WTC11 (cell line): ENCODE results near the gene UEVLD. TPM values are rescaled to one million over a fixed set of nuclear protein-coding genes. Genes with fewer than 3 reads are reported as not detected.

Source experiments
- ATAC-seq: fragments of 200-7000 bp; cut with Tn5 transposase; 2 replicates; pipeline ENCODE4 v1.10.0; 2021; ENCODE audit warnings: mild to moderate bottlenecking, moderate library complexity
- CTCF ChIA-PET: fragments of 300-600 bp; sonication (Branson Sonifier 250); formaldehyde crosslinking; loops from one replicate; lab custom pipeline; 2021; ENCODE audit warnings: antibody characterized with exemption; lab: Charles Lee
- POLR2A ChIA-PET: fragments of 350-600 bp; sonication (Branson Sonifier 250); formaldehyde crosslinking; loops from one replicate; lab custom pipeline; 2021; ENCODE audit warnings: antibody characterized with exemption; lab: Charles Lee
- DNase-seq: peaks from one replicate; pipeline ENCODE4 v3.0.0; 2021; ENCODE audit warnings: low spot score
- H3K27ac Mint-ChIP-seq: 2 replicates; pipeline ENCODE4 v1.8.0; 2021; ENCODE audit warnings: mixed read lengths
- H3K27me3 Mint-ChIP-seq: 2 replicates; pipeline ENCODE4 v1.8.0; 2021; ENCODE audit warnings: low read depth, mild to moderate bottlenecking, moderate library complexity, mixed read lengths
- H3K36me3 Mint-ChIP-seq: 2 replicates; pipeline ENCODE4 v1.8.0; 2021; ENCODE audit warnings: mixed read lengths
- H3K4me1 Mint-ChIP-seq: 2 replicates; pipeline ENCODE4 v1.8.0; 2022; ENCODE audit warnings: mixed read lengths
- H3K4me3 Mint-ChIP-seq: 2 replicates; pipeline ENCODE4 v1.8.0; 2021; ENCODE audit warnings: mild to moderate bottlenecking, moderate library complexity, mixed read lengths
- H3K9me3 Mint-ChIP-seq: 2 replicates; pipeline ENCODE4 v1.8.0; 2021; ENCODE audit warnings: mixed read lengths
- CREM ChIP-seq: sonication (generic); formaldehyde crosslinking; IDR thresholded peaks from 2 replicates; pipeline ENCODE4 v1.8.1; 2022; ENCODE audit warnings: mild to moderate bottlenecking, missing genetic modification reagents, moderate library complexity
- E2F1 ChIP-seq: sonication (generic); formaldehyde crosslinking; IDR thresholded peaks from 2 replicates; pipeline ENCODE4 v1.8.0; 2022; ENCODE audit warnings: mild to moderate bottlenecking, missing genetic modification reagents
- E2F4 ChIP-seq: sonication (generic); formaldehyde crosslinking; IDR thresholded peaks from 2 replicates; pipeline ENCODE4 v1.8.1; 2022; ENCODE audit warnings: low read depth, mild to moderate bottlenecking, moderate library complexity, missing genetic modification reagents, borderline replicate concordance
- ETV6 ChIP-seq: sonication (generic); formaldehyde crosslinking; IDR thresholded peaks from 2 replicates; pipeline ENCODE4 v1.8.1; 2022; ENCODE audit warnings: mild to moderate bottlenecking, missing genetic modification reagents
- FOXP1 ChIP-seq: sonication (generic); formaldehyde crosslinking; IDR thresholded peaks from 2 replicates; pipeline ENCODE4 v1.8.0; 2022; ENCODE audit warnings: missing genetic modification reagents, mild to moderate bottlenecking, moderate library complexity, borderline replicate concordance
- GABPB1 ChIP-seq: sonication (generic); formaldehyde crosslinking; IDR thresholded peaks from 2 replicates; pipeline ENCODE4 v1.8.1; 2023; ENCODE audit warnings: mild to moderate bottlenecking, missing genetic modification reagents
- MAX ChIP-seq: sonication (generic); formaldehyde crosslinking; IDR thresholded peaks from 2 replicates; pipeline ENCODE4 v1.8.0; 2022; ENCODE audit warnings: mild to moderate bottlenecking, missing genetic modification reagents
- MYBL2 ChIP-seq: sonication (generic); formaldehyde crosslinking; IDR thresholded peaks from 2 replicates; pipeline ENCODE4 v1.8.1; 2023; ENCODE audit warnings: mild to moderate bottlenecking, moderate library complexity, missing genetic modification reagents
- PRDM15 ChIP-seq: sonication (generic); formaldehyde crosslinking; IDR thresholded peaks from 2 replicates; pipeline ENCODE4 v1.8.0; 2022; ENCODE audit warnings: missing genetic modification reagents
- SP1 ChIP-seq: sonication (generic); formaldehyde crosslinking; conservative IDR thresholded peaks from 2 replicates; pipeline ENCODE4 v1.8.1; 2022; ENCODE audit warnings: missing genetic modification reagents
- TEAD1 ChIP-seq: sonication (generic); formaldehyde crosslinking; IDR thresholded peaks from 2 replicates; pipeline ENCODE4 v1.8.0; 2022; ENCODE audit warnings: mild to moderate bottlenecking, missing genetic modification reagents
- ZNF232 ChIP-seq: sonication (generic); formaldehyde crosslinking; IDR thresholded peaks from 2 replicates; pipeline ENCODE4 v1.8.0; 2022; ENCODE audit warnings: mild to moderate bottlenecking, missing genetic modification reagents
- ZNF317 ChIP-seq: sonication (generic); formaldehyde crosslinking; IDR thresholded peaks from 2 replicates; pipeline ENCODE4 v1.8.1; 2023; ENCODE audit warnings: low read depth, mild to moderate bottlenecking, moderate library complexity, missing genetic modification reagents, borderline replicate concordance
- ZNF416 ChIP-seq: fragments of 250-450 bp; sonication (Bioruptor Pico); IDR thresholded peaks from 2 replicates; pipeline ENCODE4 v1.9.0; 2021; ENCODE audit warnings: mild to moderate bottlenecking, inconsistent platforms
- total RNA-seq: library from RNA; stranded (reverse); gene quantifications from 3 replicates; pipeline ENCODE4 v1.2.3, GENCODE V29; 2021
- TF ChIP-seq, protein P1 (sequence below): sonication (generic); formaldehyde crosslinking; IDR thresholded peaks from 2 replicates; pipeline ENCODE4 v1.8.0; 2023; ENCODE audit warnings: missing genetic modification reagents, mild to moderate bottlenecking, borderline replicate concordance
- TF ChIP-seq, protein P2 (sequence below): fragments of 200-600 bp; IDR thresholded peaks from 2 replicates; pipeline ENCODE4 v1.8.0; 2022; ENCODE audit warnings: antibody characterized with exemption
- TF ChIP-seq, protein P3 (sequence below): sonication (generic); formaldehyde crosslinking; IDR thresholded peaks from 2 replicates; pipeline ENCODE4 v1.8.0; 2022; ENCODE audit warnings: mild to moderate bottlenecking, missing genetic modification reagents
- TF ChIP-seq, protein P4 (sequence below): sonication (generic); formaldehyde crosslinking; IDR thresholded peaks from 2 replicates; pipeline ENCODE4 v1.8.1; 2023; ENCODE audit warnings: mild to moderate bottlenecking, moderate library complexity, missing genetic modification reagents

Gene UEVLD
- total RNA-seq, 1 experiment from 2014 or later = 7.5 TPM

GRCh38 chr11:18526521-18527296, 61.8 kb downstream of the UEVLD start, which contains the start of gene TSG101:
TSG101 (minus strand) TSS chr11:18526942; CDS start chr11:18526816, 126 bp downstream.
- CTCF ChIA-PET = interaction anchor here (0.7 to 1.7 kb wide), 10 partner anchors 13 to 411 kb away, joined by 3 to 7 read pairs (median 4); partner anchors contain the start of gene LDHA
- peak; percentile 94 for ATAC-seq
- peak; percentile 84; the same call in 1 of the 2 replicates for TF ChIP-seq FOXP1
- TF ChIP-seq MAX (CRISPR knock-in tag) = peak; percentile 84; the same call in 1 of the 2 replicates
- peak; percentile 98 for TF ChIP-seq CREM (CRISPR knock-in tag)
- peak; percentile 59 for TF ChIP-seq GABPB1 (CRISPR knock-in tag)
- TF ChIP-seq MYBL2 (CRISPR knock-in tag) = peak; percentile 68; the same call in 1 of the 2 replicates
- TF ChIP-seq ETV6 = peak; percentile 87; the same call in 1 of the 2 replicates
- peak; percentile 22; the same call in 1 of the 2 replicates for TF ChIP-seq E2F1 (CRISPR knock-in tag)
- TF ChIP-seq ZNF416 (CRISPR knock-in tag) = peak; percentile 57; the same call in 1 of the 2 replicates
- TF ChIP-seq PRDM15 (CRISPR knock-in tag) = 0 out of 2 replicates have a peak, but pooled peaks have one; percentile 24
- TF ChIP-seq SP1 (CRISPR knock-in tag) = peak; percentile 72
- peak; percentile 74 for TF ChIP-seq TEAD1 (CRISPR knock-in tag)
- TF ChIP-seq, protein P1, sequence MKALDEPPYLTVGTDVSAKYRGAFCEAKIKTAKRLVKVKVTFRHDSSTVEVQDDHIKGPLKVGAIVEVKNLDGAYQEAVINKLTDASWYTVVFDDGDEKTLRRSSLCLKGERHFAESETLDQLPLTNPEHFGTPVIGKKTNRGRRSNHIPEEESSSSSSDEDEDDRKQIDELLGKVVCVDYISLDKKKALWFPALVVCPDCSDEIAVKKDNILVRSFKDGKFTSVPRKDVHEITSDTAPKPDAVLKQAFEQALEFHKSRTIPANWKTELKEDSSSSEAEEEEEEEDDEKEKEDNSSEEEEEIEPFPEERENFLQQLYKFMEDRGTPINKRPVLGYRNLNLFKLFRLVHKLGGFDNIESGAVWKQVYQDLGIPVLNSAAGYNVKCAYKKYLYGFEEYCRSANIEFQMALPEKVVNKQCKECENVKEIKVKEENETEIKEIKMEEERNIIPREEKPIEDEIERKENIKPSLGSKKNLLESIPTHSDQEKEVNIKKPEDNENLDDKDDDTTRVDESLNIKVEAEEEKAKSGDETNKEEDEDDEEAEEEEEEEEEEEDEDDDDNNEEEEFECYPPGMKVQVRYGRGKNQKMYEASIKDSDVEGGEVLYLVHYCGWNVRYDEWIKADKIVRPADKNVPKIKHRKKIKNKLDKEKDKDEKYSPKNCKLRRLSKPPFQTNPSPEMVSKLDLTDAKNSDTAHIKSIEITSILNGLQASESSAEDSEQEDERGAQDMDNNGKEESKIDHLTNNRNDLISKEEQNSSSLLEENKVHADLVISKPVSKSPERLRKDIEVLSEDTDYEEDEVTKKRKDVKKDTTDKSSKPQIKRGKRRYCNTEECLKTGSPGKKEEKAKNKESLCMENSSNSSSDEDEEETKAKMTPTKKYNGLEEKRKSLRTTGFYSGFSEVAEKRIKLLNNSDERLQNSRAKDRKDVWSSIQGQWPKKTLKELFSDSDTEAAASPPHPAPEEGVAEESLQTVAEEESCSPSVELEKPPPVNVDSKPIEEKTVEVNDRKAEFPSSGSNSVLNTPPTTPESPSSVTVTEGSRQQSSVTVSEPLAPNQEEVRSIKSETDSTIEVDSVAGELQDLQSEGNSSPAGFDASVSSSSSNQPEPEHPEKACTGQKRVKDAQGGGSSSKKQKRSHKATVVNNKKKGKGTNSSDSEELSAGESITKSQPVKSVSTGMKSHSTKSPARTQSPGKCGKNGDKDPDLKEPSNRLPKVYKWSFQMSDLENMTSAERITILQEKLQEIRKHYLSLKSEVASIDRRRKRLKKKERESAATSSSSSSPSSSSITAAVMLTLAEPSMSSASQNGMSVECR (CRISPR knock-in tag) = peak; percentile 73; the same call in 1 of the 2 replicates
- TF ChIP-seq, protein P2, sequence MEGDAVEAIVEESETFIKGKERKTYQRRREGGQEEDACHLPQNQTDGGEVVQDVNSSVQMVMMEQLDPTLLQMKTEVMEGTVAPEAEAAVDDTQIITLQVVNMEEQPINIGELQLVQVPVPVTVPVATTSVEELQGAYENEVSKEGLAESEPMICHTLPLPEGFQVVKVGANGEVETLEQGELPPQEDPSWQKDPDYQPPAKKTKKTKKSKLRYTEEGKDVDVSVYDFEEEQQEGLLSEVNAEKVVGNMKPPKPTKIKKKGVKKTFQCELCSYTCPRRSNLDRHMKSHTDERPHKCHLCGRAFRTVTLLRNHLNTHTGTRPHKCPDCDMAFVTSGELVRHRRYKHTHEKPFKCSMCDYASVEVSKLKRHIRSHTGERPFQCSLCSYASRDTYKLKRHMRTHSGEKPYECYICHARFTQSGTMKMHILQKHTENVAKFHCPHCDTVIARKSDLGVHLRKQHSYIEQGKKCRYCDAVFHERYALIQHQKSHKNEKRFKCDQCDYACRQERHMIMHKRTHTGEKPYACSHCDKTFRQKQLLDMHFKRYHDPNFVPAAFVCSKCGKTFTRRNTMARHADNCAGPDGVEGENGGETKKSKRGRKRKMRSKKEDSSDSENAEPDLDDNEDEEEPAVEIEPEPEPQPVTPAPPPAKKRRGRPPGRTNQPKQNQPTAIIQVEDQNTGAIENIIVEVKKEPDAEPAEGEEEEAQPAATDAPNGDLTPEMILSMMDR = no peak
- TF ChIP-seq, protein P3, sequence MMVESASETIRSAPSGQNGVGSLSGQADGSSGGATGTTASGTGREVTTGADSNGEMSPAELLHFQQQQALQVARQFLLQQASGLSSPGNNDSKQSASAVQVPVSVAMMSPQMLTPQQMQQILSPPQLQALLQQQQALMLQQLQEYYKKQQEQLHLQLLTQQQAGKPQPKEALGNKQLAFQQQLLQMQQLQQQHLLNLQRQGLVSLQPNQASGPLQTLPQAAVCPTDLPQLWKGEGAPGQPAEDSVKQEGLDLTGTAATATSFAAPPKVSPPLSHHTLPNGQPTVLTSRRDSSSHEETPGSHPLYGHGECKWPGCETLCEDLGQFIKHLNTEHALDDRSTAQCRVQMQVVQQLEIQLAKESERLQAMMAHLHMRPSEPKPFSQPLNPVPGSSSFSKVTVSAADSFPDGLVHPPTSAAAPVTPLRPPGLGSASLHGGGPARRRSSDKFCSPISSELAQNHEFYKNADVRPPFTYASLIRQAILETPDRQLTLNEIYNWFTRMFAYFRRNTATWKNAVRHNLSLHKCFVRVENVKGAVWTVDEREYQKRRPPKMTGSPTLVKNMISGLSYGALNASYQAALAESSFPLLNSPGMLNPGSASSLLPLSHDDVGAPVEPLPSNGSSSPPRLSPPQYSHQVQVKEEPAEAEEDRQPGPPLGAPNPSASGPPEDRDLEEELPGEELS (CRISPR knock-in tag) = peak; percentile 32; the same call in 1 of the 2 replicates
- 0 out of 2 replicates have a peak, but pooled peaks have one; percentile 11 for TF ChIP-seq ZNF317 (CRISPR knock-in tag)
- TF ChIP-seq, protein P4, sequence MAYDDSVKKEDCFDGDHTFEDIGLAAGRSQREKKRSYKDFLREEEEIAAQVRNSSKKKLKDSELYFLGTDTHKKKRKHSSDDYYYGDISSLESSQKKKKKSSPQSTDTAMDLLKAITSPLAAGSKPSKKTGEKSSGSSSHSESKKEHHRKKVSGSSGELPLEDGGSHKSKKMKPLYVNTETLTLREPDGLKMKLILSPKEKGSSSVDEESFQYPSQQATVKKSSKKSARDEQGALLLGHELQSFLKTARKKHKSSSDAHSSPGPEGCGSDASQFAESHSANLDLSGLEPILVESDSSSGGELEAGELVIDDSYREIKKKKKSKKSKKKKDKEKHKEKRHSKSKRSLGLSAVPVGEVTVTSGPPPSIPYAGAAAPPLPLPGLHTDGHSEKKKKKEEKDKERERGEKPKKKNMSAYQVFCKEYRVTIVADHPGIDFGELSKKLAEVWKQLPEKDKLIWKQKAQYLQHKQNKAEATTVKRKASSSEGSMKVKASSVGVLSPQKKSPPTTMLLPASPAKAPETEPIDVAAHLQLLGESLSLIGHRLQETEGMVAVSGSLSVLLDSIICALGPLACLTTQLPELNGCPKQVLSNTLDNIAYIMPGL (CRISPR knock-in tag) = peak; percentile 67; the same call in 1 of the 2 replicates
- no peak for TF ChIP-seq E2F4 (CRISPR knock-in tag)
- 0 out of 2 replicates have a peak, but pooled peaks have one; percentile 60 for TF ChIP-seq ZNF232 (CRISPR knock-in tag)

More at GRCh38 chr11:18526521-18527296, 61.8 kb downstream of the UEVLD start, which contains the start of gene TSG101:
- POLR2A ChIA-PET = interaction anchor here (0.5 to 1.6 kb wide), 11 partner anchors 11 to 480 kb away, joined by 3 to 14 read pairs (median 4); partner anchors contain the start of genes LDHA and SPTY2D1
- Mint-ChIP-seq H3K27ac (peak within 1 kb of the TSS; percentile 100), H3K36me3 (no peaks in the 10 kb centered on the region; the same call in 1 of the 2 replicates), H3K9me3 (no peaks in the 10 kb centered on the region), H3K4me1 (peaks cover 6% of the 10 kb centered on the region), H3K4me3 (peak within 1 kb of the TSS; percentile 100), H3K27me3 (no peaks in the 10 kb centered on the region; the same call in 1 of the 2 replicates)
- peak; percentile 93 for DNase-seq
